HepG2 (cell line): ENCODE measurements around the gene SUB1. TPM values are rescaled to one million over a fixed set of nuclear protein-coding genes. Genes with fewer than 3 reads are reported as not detected.
A peak's percentile ranks its signal among the peaks of the same experiment; 100 is the strongest.

Source experiments
- AKAP8 ChIP-seq: sonication (generic); formaldehyde crosslinking; IDR thresholded peaks from 2 replicates; pipeline ENCODE4 v1.5.1; 2020; ENCODE audit warnings: mild to moderate bottlenecking, missing genetic modification reagents
- CBFB ChIP-seq: sonication (generic); formaldehyde crosslinking; IDR thresholded peaks from 2 replicates; pipeline ENCODE4 v1.4.0; 2020; ENCODE audit warnings: missing genetic modification reagents
- FOXA3 ChIP-seq: IDR thresholded peaks from 2 replicates; pipeline ENCODE4 v1.6.1; 2016; ENCODE audit warnings: missing genetic modification reagents, missing compliant biosample characterization
- GATAD2A ChIP-seq: IDR thresholded peaks from 2 replicates; pipeline ENCODE4 v1.6.1; 2016
- HDAC2 ChIP-seq: sonication (generic); formaldehyde crosslinking; IDR thresholded peaks from 2 replicates; pipeline ENCODE4 v1.4.0; 2020; ENCODE audit warnings: missing genetic modification reagents
- KLF11 ChIP-seq: IDR thresholded peaks from 2 replicates; pipeline ENCODE4 v1.6.1; 2016; ENCODE audit warnings: missing compliant biosample characterization
- KMT2A ChIP-seq: sonication (generic); formaldehyde crosslinking; IDR thresholded peaks from 2 replicates; pipeline ENCODE4 v1.4.0; 2020; ENCODE audit warnings: missing genetic modification reagents
- PHF21A ChIP-seq: sonication (generic); formaldehyde crosslinking; IDR thresholded peaks from 2 replicates; pipeline ENCODE4 v1.5.0; 2020; ENCODE audit warnings: mild to moderate bottlenecking, missing genetic modification reagents
- PITX1 ChIP-seq: sonication (generic); formaldehyde crosslinking; IDR thresholded peaks from 2 replicates; pipeline ENCODE4 v1.5.1; 2020; ENCODE audit warnings: mild to moderate bottlenecking, missing genetic modification reagents
- SP1 ChIP-seq, 2 experiments: fragments of 450-650 bp in 1 of 2; sonication (generic) in 1 of 2; formaldehyde crosslinking in 1 of 2; IDR thresholded peaks; 2 replicates each; pipeline versions ENCODE4 v1.4.0 to v1.6.1; 2016 to 2020; ENCODE audit warnings: missing genetic modification reagents in 1 of 2
- SRF ChIP-seq: IDR thresholded peaks from 2 replicates; pipeline ENCODE4 v1.6.1; 2011; ENCODE audit warnings: mild to moderate bottlenecking, low read depth, low read length, moderate library complexity
- SRY ChIP-seq: sonication (generic); formaldehyde crosslinking; IDR thresholded peaks from 2 replicates; pipeline ENCODE4 v1.8.0; 2022; ENCODE audit warnings: mild to moderate bottlenecking, missing genetic modification reagents
- TCF7 ChIP-seq: sonication (generic); IDR thresholded peaks from 2 replicates; pipeline ENCODE4 v1.6.1; 2016; ENCODE audit warnings: antibody characterized with exemption, low read depth
- TCF7L2 ChIP-seq: IDR thresholded peaks from 2 replicates; pipeline ENCODE4 v1.6.1; 2011; ENCODE audit warnings: mild to moderate bottlenecking, low read depth, low read length, moderate library complexity
- TGIF2 ChIP-seq: IDR thresholded peaks from 2 replicates; pipeline ENCODE4 v1.6.1; 2016; ENCODE audit warnings: control low read depth, missing compliant biosample characterization
- ZBTB8A ChIP-seq: sonication (generic); formaldehyde crosslinking; IDR thresholded peaks from 2 replicates; pipeline ENCODE4 v1.4.0; 2020; ENCODE audit warnings: mild to moderate bottlenecking, low read depth, missing genetic modification reagents, borderline replicate concordance
- ZNF256 ChIP-seq: sonication (generic); formaldehyde crosslinking; conservative IDR thresholded peaks from 2 replicates; pipeline ENCODE4 v1.4.0; 2020; ENCODE audit warnings: missing genetic modification reagents
- ZNF354B ChIP-seq: sonication (generic); formaldehyde crosslinking; IDR thresholded peaks from 2 replicates; pipeline ENCODE4 v1.8.0; 2022; ENCODE audit warnings: mild to moderate bottlenecking, missing genetic modification reagents
- ZNF660 ChIP-seq: sonication (generic); formaldehyde crosslinking; IDR thresholded peaks from 2 replicates; pipeline ENCODE4 v1.5.1; 2020; ENCODE audit warnings: mild to moderate bottlenecking, low read depth, missing genetic modification reagents, borderline replicate concordance
- ZNF883 ChIP-seq: sonication (generic); formaldehyde crosslinking; IDR thresholded peaks from 2 replicates; pipeline ENCODE4 v1.5.1; 2020; ENCODE audit warnings: mild to moderate bottlenecking, missing genetic modification reagents; ENCODE audit errors: not compliant biosample characterization
- polyA plus RNA-seq, 8 experiments: library from polyadenylated mRNA; depleted of rRNA in 3 of 8; stranded (reverse) in 7 of 8; unstranded in 1 of 8; fragments of >200 nt; fragmentation: Illumina TruSeq in 4 of 8; extraction: Trizol in 4 of 8; gene quantifications; 2 replicates each; pipeline versions ENCODE4 v1.2.1 to v1.2.3, GENCODE V29; 2011 to 2016; ENCODE audit warnings: low read depth in 4 of 8, missing spikeins in 1 of 8, mixed read lengths in 1 of 8; ENCODE audit not compliant: insufficient read depth in 1 of 8
- total RNA-seq, 5 experiments: library from RNA; depleted of rRNA; stranded (reverse); fragments of >200 nt; fragmentation: Illumina TruSeq; extraction: Trizol; gene quantifications; 2 replicates each; pipeline ENCODE4 v1.2.3, GENCODE V29; 2016; ENCODE audit warnings: low read depth in 1 of 5
- TF ChIP-seq, protein P1 (sequence below), 2 experiments: sonication (generic) in 1 of 2; formaldehyde crosslinking in 1 of 2; IDR thresholded peaks; 2 replicates each; pipeline versions ENCODE4 v1.4.0 to v1.6.1; 2018 to 2020; ENCODE audit warnings: missing genetic modification reagents in 2 of 2, borderline replicate concordance in 1 of 2, low read depth in 1 of 2, mild to moderate bottlenecking in 1 of 2, missing biosample characterization in 1 of 2
- TF ChIP-seq, protein P2 (sequence below): IDR thresholded peaks from 2 replicates; pipeline ENCODE4 v1.6.1; 2016
- TF ChIP-seq, protein P3 (sequence below): sonication (generic); IDR thresholded peaks from 2 replicates; pipeline ENCODE4 v1.6.1; 2016; ENCODE audit warnings: low read depth, borderline replicate concordance
- TF ChIP-seq, protein P4 (sequence below): sonication (generic); formaldehyde crosslinking; IDR thresholded peaks from 2 replicates; pipeline ENCODE4 v1.8.0; 2022; ENCODE audit warnings: low read depth, missing genetic modification reagents
- TF ChIP-seq, protein P5 (sequence below): sonication (generic); formaldehyde crosslinking; IDR thresholded peaks from 2 replicates; pipeline ENCODE4 v1.4.0; 2020; ENCODE audit warnings: missing genetic modification reagents

SUB1 gene
- total and polyA plus RNA-seq, 2 of the 13 experiments (the other 11 are each of a cell fraction or from before 2014, with no cell fraction given) = 182 to 693 TPM

GRCh38 chr5:32585446-32586275 is at the start of gene SUB1 (continued):
- no peak for TF ChIP-seq ZNF660 (CRISPR knock-in tag)
- no peak for TF ChIP-seq SRY (CRISPR knock-in tag)
- peak; percentile 29; the same call in 1 of the 2 replicates for TF ChIP-seq KLF11
- TF ChIP-seq ZNF883 (CRISPR knock-in tag) = no peak
- TF ChIP-seq, protein P1, sequence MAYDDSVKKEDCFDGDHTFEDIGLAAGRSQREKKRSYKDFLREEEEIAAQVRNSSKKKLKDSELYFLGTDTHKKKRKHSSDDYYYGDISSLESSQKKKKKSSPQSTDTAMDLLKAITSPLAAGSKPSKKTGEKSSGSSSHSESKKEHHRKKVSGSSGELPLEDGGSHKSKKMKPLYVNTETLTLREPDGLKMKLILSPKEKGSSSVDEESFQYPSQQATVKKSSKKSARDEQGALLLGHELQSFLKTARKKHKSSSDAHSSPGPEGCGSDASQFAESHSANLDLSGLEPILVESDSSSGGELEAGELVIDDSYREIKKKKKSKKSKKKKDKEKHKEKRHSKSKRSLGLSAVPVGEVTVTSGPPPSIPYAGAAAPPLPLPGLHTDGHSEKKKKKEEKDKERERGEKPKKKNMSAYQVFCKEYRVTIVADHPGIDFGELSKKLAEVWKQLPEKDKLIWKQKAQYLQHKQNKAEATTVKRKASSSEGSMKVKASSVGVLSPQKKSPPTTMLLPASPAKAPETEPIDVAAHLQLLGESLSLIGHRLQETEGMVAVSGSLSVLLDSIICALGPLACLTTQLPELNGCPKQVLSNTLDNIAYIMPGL (CRISPR knock-in tag; IDR thresholded peaks at IDR 0.05; ENCODE audit: borderline replicate concordance in 1 of 2, low read depth in 1 of 2) = peak; percentile 38 to 61; a peak in 2 of 4 replicates
- TF ChIP-seq, protein P2, sequence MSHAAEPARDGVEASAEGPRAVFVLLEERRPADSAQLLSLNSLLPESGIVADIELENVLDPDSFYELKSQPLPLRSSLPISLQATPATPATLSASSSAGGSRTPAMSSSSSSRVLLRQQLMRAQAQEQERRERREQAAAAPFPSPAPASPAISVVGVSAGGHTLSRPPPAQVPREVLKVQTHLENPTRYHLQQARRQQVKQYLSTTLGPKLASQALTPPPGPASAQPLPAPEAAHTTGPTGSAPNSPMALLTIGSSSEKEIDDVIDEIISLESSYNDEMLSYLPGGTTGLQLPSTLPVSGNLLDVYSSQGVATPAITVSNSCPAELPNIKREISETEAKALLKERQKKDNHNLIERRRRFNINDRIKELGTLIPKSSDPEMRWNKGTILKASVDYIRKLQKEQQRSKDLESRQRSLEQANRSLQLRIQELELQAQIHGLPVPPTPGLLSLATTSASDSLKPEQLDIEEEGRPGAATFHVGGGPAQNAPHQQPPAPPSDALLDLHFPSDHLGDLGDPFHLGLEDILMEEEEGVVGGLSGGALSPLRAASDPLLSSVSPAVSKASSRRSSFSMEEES (CRISPR knock-in tag) = peak; percentile 86
- no peak for TF ChIP-seq TCF7
- TF ChIP-seq KMT2A (CRISPR knock-in tag) = 0 out of 2 replicates have a peak, but pooled peaks have one; percentile 47
- TF ChIP-seq, protein P3, sequence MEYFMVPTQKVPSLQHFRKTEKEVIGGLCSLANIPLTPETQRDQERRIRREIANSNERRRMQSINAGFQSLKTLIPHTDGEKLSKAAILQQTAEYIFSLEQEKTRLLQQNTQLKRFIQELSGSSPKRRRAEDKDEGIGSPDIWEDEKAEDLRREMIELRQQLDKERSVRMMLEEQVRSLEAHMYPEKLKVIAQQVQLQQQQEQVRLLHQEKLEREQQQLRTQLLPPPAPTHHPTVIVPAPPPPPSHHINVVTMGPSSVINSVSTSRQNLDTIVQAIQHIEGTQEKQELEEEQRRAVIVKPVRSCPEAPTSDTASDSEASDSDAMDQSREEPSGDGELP = 0 out of 2 replicates have a peak, but pooled peaks have one; percentile 29
- TF ChIP-seq GATAD2A (CRISPR knock-in tag) = peak; percentile 36
- no peak for TF ChIP-seq TCF7L2
- 0 out of 2 replicates have a peak, but pooled peaks have one; percentile 17 for TF ChIP-seq PHF21A (CRISPR knock-in tag)
- no peak for TF ChIP-seq AKAP8
- TF ChIP-seq HDAC2 (CRISPR knock-in tag) = no peak
- no peak for TF ChIP-seq ZBTB8A (CRISPR knock-in tag)
- no peak for TF ChIP-seq SP1 (IDR thresholded peaks at IDR 0.05)
- peak; percentile 97 for TF ChIP-seq SP1 (CRISPR knock-in tag; IDR thresholded peaks at IDR 0.05)
- TF ChIP-seq CBFB (CRISPR knock-in tag) = peak; percentile 69
- peak; percentile 79; the same call in 1 of the 2 replicates for TF ChIP-seq TGIF2
- TF ChIP-seq, protein P4, sequence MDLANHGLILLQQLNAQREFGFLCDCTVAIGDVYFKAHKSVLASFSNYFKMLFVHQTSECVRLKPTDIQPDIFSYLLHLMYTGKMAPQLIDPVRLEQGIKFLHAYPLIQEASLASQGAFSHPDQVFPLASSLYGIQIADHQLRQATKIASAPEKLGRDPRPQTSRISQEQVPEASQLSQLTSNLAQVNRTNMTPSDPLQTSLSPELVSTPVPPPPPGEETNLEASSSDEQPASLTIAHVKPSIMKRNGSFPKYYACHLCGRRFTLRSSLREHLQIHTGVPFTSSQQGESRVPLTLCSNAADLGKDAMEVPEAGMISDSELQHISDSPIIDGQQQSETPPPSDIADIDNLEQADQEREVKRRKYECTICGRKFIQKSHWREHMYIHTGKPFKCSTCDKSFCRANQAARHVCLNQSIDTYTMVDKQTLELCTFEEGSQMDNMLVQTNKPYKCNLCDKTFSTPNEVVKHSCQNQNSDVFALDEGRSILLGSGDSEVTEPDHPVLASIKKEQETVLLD = no peak
- TF ChIP-seq ZNF354B (CRISPR knock-in tag) = peak; percentile 22; the same call in 1 of the 2 replicates
- peak; percentile 67; the same call in 1 of the 2 replicates for TF ChIP-seq FOXA3
- TF ChIP-seq ZNF256 (CRISPR knock-in tag) = no peak
- TF ChIP-seq, protein P5, sequence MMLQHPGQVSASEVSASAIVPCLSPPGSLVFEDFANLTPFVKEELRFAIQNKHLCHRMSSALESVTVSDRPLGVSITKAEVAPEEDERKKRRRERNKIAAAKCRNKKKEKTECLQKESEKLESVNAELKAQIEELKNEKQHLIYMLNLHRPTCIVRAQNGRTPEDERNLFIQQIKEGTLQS (CRISPR knock-in tag) = no peak
- TF ChIP-seq SRF = no peak
- no peak for TF ChIP-seq PITX1
